22Rv1 (cell line): Measurements from ENCODE around the gene LRTM1.

ENCODE experiments used
- CTCF ChIP-seq: fragments of 450-650 bp; IDR thresholded peaks from 2 replicates; pipeline ENCODE4 v1.5.1; 2017; ENCODE audit warnings: mild to moderate bottlenecking
- ZFX ChIP-seq: fragments of 450-650 bp; IDR thresholded peaks from 2 replicates; pipeline ENCODE4 v1.6.1; 2017; ENCODE audit warnings: antibody characterized with exemption, borderline replicate concordance

GRCh38 chr3:54900838-54901591 lies 26.8 kb downstream of the LRTM1 start:
- TF ChIP-seq CTCF: no peak
- TF ChIP-seq ZFX: no peak
